ENCODE data around the gene CRAT. TPM values are rescaled to one million over a fixed set of nuclear protein-coding genes. Genes with fewer than 3 reads are reported as not detected.

Gene CRAT
- total RNA-seq, 1 experiment from 2014 or later = 16.1 TPM

GRCh38 chr9:129137292-129138143 is 26.9 kb upstream of the CRAT start:
- H3K79me2 ChIP-seq (ENCODE audit: low read length) = peaks cover 14% of the 10 kb centered on the region
- no peak overlapping the region for H2AFZ ChIP-seq (ENCODE audit: low read length)
- peaks cover 5% of the 10 kb centered on the region for H3F3A ChIP-seq (ENCODE audit: low read length, unreplicated experiment)
- TF ChIP-seq EZH2 (IDR thresholded peaks at IDR 0.05; ENCODE audit: low read length, unreplicated experiment) (no peak), CTCF (conservative IDR thresholded peaks at IDR 0.05; ENCODE audit: low read depth, low read length) (no peak), EZH2phosphoT487 (IDR thresholded peaks at IDR 0.05; ENCODE audit: borderline replicate concordance, low read length) (no peak)
- H3K27me3 ChIP-seq (ENCODE audit: low read length) = no peaks in the 10 kb centered on the region
- CTCF ChIA-PET = no interaction called here
- intact Hi-C loops (cut with micrococcal nuclease) = loop anchor here (2.0 to 5.0 kb wide), 2 partner anchors 37 to 475 kb away; no protein-coding TSS in a partner anchor
- peaks cover 30% of the 10 kb centered on the region for H3K4me1 ChIP-seq (ENCODE audit: insufficient read depth, low read length)
- no TSS peak for BruUV-seq (replicated peaks)
- H3K9me2 ChIP-seq (replicated peaks; ENCODE audit: low read length) = no peaks in the 10 kb centered on the region
- POLR2A ChIA-PET (ENCODE audit: unreplicated experiment) = no interaction called here
- no peaks in the 10 kb centered on the region for H3K9me3 ChIP-seq (ENCODE audit: low read length)
- H3K9ac ChIP-seq (ENCODE audit: low read length) = no peak overlapping the region
- H3K4me3 ChIP-seq (ENCODE audit: low read length) = no peak overlapping the region
- no peak for ATAC-seq
- peaks cover 7% of the 10 kb centered on the region; the same call in 1 of the 2 replicates for H3K36me3 ChIP-seq (ENCODE audit: low read depth, low read length)
- no peaks in the 10 kb centered on the region for H4K20me1 ChIP-seq (ENCODE audit: low read length)
- no peak for DNase-seq
- no peak overlapping the region for H3K4me2 ChIP-seq (ENCODE audit: low read length)
- no peak overlapping the region for H3K27ac ChIP-seq (ENCODE audit: low read length)

- DNase-seq (no peak), ATAC-seq (no peak)
- intact Hi-C loops (cut with micrococcal nuclease) = loop anchor here (5.0 kb wide), 1 partner anchor 476 kb away; no protein-coding TSS in a partner anchor
- H3K4me3 ChIP-seq (ENCODE audit: low read length) = no peak overlapping the region
- BruUV-seq (replicated peaks) = no TSS peak
- peaks cover 29% of the 10 kb centered on the region for H3K4me1 ChIP-seq (ENCODE audit: insufficient read depth, low read length)
- no peak overlapping the region for H2AFZ ChIP-seq (ENCODE audit: low read length)
- no peak for TF ChIP-seq EZH2 (IDR thresholded peaks at IDR 0.05; ENCODE audit: low read length, unreplicated experiment)
- TF ChIP-seq CTCF (conservative IDR thresholded peaks at IDR 0.05; ENCODE audit: low read depth, low read length) = no peak
- TF ChIP-seq EZH2phosphoT487 (IDR thresholded peaks at IDR 0.05; ENCODE audit: borderline replicate concordance, low read length) = no peak
- H4K20me1 ChIP-seq (ENCODE audit: low read length) = no peaks in the 10 kb centered on the region
- H3K27ac ChIP-seq (ENCODE audit: low read length) = no peak overlapping the region
- H3K9me2 ChIP-seq (replicated peaks; ENCODE audit: low read length) = no peaks in the 10 kb centered on the region
- no peaks in the 10 kb centered on the region for H3K9me3 ChIP-seq (ENCODE audit: low read length)
- H3K9ac ChIP-seq (ENCODE audit: low read length) = no peak overlapping the region
- H3K36me3 ChIP-seq (ENCODE audit: low read depth, low read length) = peaks cover 5% of the 10 kb centered on the region; the same call in 1 of the 2 replicates
- H3F3A ChIP-seq (ENCODE audit: low read length, unreplicated experiment) = peaks cover 5% of the 10 kb centered on the region
- ChIA-PET POLR2A (ENCODE audit: unreplicated experiment) (no interaction called here), CTCF (interaction anchor here (0.6 kb wide), 1 partner anchor 25 kb away, joined by 5 read pairs; no protein-coding TSS in a partner anchor)
- H3K79me2 ChIP-seq (ENCODE audit: low read length) = peaks cover 9% of the 10 kb centered on the region
- no peaks in the 10 kb centered on the region for H3K27me3 ChIP-seq (ENCODE audit: low read length)
- H3K4me2 ChIP-seq (ENCODE audit: low read length) = no peak overlapping the region
These were observed 25.9 kb upstream of the CRAT start for GRCh38 chr9:129136446-129137035.
